Measurements from ENCODE around the gene MKRN2. TPM values are rescaled to one million over a fixed set of nuclear protein-coding genes. Genes with fewer than 3 reads are reported as not detected.

MKRN2 gene
- 39.3 and 41.3 TPM in 2 replicates for total RNA-seq (2012; rRNA removed)

- Histone ChIP-seq H3K9ac (ENCODE audit: low read depth, low read length) (peak within 1 kb of the TSS; percentile 92), H3K9me3 (replicated peaks; ENCODE audit: low read length) (no peaks in the 10 kb centered on the region), H3K4me2 (ENCODE audit: low read length) (peak within 1 kb of the TSS; percentile 98), H3K4me1 (ENCODE audit: control insufficient read depth, insufficient read depth, low read length) (peaks cover 31% of the 10 kb centered on the region), H3K27me3 (ENCODE audit: control insufficient read depth, insufficient read depth, low read length) (no peaks in the 10 kb centered on the region), H3K4me3 (ENCODE audit: low read length) (peak within 1 kb of the TSS; percentile 87), H3K36me3 (ENCODE audit: insufficient read depth, low read length) (no peaks in the 10 kb centered on the region)
Measured at GRCh38 chr3:12556690-12557472, at the start of gene MKRN2. Gene MKRN2, plus strand, starts transcription at chr3:12557087. Its CDS starts 64 bp downstream, at chr3:12557151.

GRCh38 chr3:12507591-12508281 lies 49.2 kb upstream of the MKRN2 start:
- Histone ChIP-seq H3K4me1 (ENCODE audit: control insufficient read depth, insufficient read depth, low read length) (peaks cover 25% of the 10 kb centered on the region), H3K9ac (ENCODE audit: low read depth, low read length) (peak overlapping the region; percentile 62), H3K9me3 (replicated peaks; ENCODE audit: low read length) (no peaks in the 10 kb centered on the region), H3K4me3 (ENCODE audit: low read length) (peak overlapping the region; percentile 52), H3K4me2 (ENCODE audit: low read length) (peak overlapping the region; percentile 80), H3K27me3 (ENCODE audit: control insufficient read depth, insufficient read depth, low read length) (no peaks in the 10 kb centered on the region), H3K36me3 (ENCODE audit: insufficient read depth, low read length) (peaks cover 36% of the 10 kb centered on the region)

- peaks cover 31% of the 10 kb centered on the region for H3K36me3 ChIP-seq (ENCODE audit: insufficient read depth, low read length)
- H3K4me2 ChIP-seq (ENCODE audit: low read length): peak overlapping the region; percentile 80
- no peaks in the 10 kb centered on the region for H3K27me3 ChIP-seq (ENCODE audit: control insufficient read depth, insufficient read depth, low read length)
- peak overlapping the region; percentile 52 for H3K4me3 ChIP-seq (ENCODE audit: low read length)
- H3K9me3 ChIP-seq (replicated peaks; ENCODE audit: low read length): no peaks in the 10 kb centered on the region
- peaks cover 25% of the 10 kb centered on the region for H3K4me1 ChIP-seq (ENCODE audit: control insufficient read depth, insufficient read depth, low read length)
- peak overlapping the region; percentile 62 for H3K9ac ChIP-seq (ENCODE audit: low read depth, low read length)
Measured at GRCh38 chr3:12508291-12508700, 48.6 kb upstream of the MKRN2 start.

GRCh38 chr3:12509466-12509865 lies 47.4 kb upstream of the MKRN2 start:
- Histone ChIP-seq H3K4me3 (ENCODE audit: low read length) (no peak overlapping the region), H3K9me3 (replicated peaks; ENCODE audit: low read length) (no peaks in the 10 kb centered on the region), H3K27me3 (ENCODE audit: control insufficient read depth, insufficient read depth, low read length) (no peaks in the 10 kb centered on the region), H3K9ac (ENCODE audit: low read depth, low read length) (no peak overlapping the region), H3K4me2 (ENCODE audit: low read length) (peak overlapping the region; percentile 7), H3K4me1 (ENCODE audit: control insufficient read depth, insufficient read depth, low read length) (peaks cover 25% of the 10 kb centered on the region), H3K36me3 (ENCODE audit: insufficient read depth, low read length) (peaks cover 20% of the 10 kb centered on the region)

GRCh38 chr3:12512534-12513118 lies 44.3 kb upstream of the MKRN2 start:
- Histone ChIP-seq H3K9me3 (replicated peaks; ENCODE audit: low read length) (no peaks in the 10 kb centered on the region), H3K27me3 (ENCODE audit: control insufficient read depth, insufficient read depth, low read length) (no peaks in the 10 kb centered on the region), H3K4me2 (ENCODE audit: low read length) (no peak overlapping the region), H3K4me3 (ENCODE audit: low read length) (no peak overlapping the region), H3K36me3 (ENCODE audit: insufficient read depth, low read length) (peaks cover 6% of the 10 kb centered on the region), H3K4me1 (ENCODE audit: control insufficient read depth, insufficient read depth, low read length) (peaks cover 18% of the 10 kb centered on the region), H3K9ac (ENCODE audit: low read depth, low read length) (no peak overlapping the region)

GRCh38 chr3:12513694-12514446 lies 43.0 kb upstream of the MKRN2 start:
- Histone ChIP-seq H3K4me1 (ENCODE audit: control insufficient read depth, insufficient read depth, low read length) (peaks cover 9% of the 10 kb centered on the region), H3K9me3 (replicated peaks; ENCODE audit: low read length) (no peaks in the 10 kb centered on the region), H3K9ac (ENCODE audit: low read depth, low read length) (no peak overlapping the region), H3K27me3 (ENCODE audit: control insufficient read depth, insufficient read depth, low read length) (no peaks in the 10 kb centered on the region), H3K4me3 (ENCODE audit: low read length) (no peak overlapping the region), H3K36me3 (ENCODE audit: insufficient read depth, low read length) (peaks cover 6% of the 10 kb centered on the region), H3K4me2 (ENCODE audit: low read length) (no peak overlapping the region)

GRCh38 chr3:12515631-12516030 lies 41.3 kb upstream of the MKRN2 start:
- Histone ChIP-seq H3K9me3 (replicated peaks; ENCODE audit: low read length) (no peaks in the 10 kb centered on the region), H3K36me3 (ENCODE audit: insufficient read depth, low read length) (no peaks in the 10 kb centered on the region), H3K27me3 (ENCODE audit: control insufficient read depth, insufficient read depth, low read length) (no peaks in the 10 kb centered on the region), H3K9ac (ENCODE audit: low read depth, low read length) (no peak overlapping the region), H3K4me2 (ENCODE audit: low read length) (no peak overlapping the region), H3K4me3 (ENCODE audit: low read length) (no peak overlapping the region), H3K4me1 (ENCODE audit: control insufficient read depth, insufficient read depth, low read length) (no peaks in the 10 kb centered on the region)

GRCh38 chr3:12516873-12517272 lies 40.0 kb upstream of the MKRN2 start:
- Histone ChIP-seq H3K27me3 (ENCODE audit: control insufficient read depth, insufficient read depth, low read length) (no peaks in the 10 kb centered on the region), H3K9me3 (replicated peaks; ENCODE audit: low read length) (no peaks in the 10 kb centered on the region), H3K4me1 (ENCODE audit: control insufficient read depth, insufficient read depth, low read length) (no peaks in the 10 kb centered on the region), H3K36me3 (ENCODE audit: insufficient read depth, low read length) (peaks cover 8% of the 10 kb centered on the region), H3K4me2 (ENCODE audit: low read length) (no peak overlapping the region), H3K9ac (ENCODE audit: low read depth, low read length) (no peak overlapping the region), H3K4me3 (ENCODE audit: low read length) (no peak overlapping the region)

GRCh38 chr3:12518261-12519028 lies 38.4 kb upstream of the MKRN2 start:
- peaks cover 12% of the 10 kb centered on the region for H3K36me3 ChIP-seq (ENCODE audit: insufficient read depth, low read length)
- H3K4me2 ChIP-seq (ENCODE audit: low read length): no peak overlapping the region
- H3K4me1 ChIP-seq (ENCODE audit: control insufficient read depth, insufficient read depth, low read length): no peaks in the 10 kb centered on the region
- no peak overlapping the region for H3K4me3 ChIP-seq (ENCODE audit: low read length)
- no peak overlapping the region for H3K9ac ChIP-seq (ENCODE audit: low read depth, low read length)
- H3K27me3 ChIP-seq (ENCODE audit: control insufficient read depth, insufficient read depth, low read length): no peaks in the 10 kb centered on the region
- H3K9me3 ChIP-seq (replicated peaks; ENCODE audit: low read length): no peaks in the 10 kb centered on the region

GRCh38 chr3:12521010-12521409 lies 35.9 kb upstream of the MKRN2 start:
- Histone ChIP-seq H3K36me3 (ENCODE audit: insufficient read depth, low read length) (peaks cover 12% of the 10 kb centered on the region), H3K27me3 (ENCODE audit: control insufficient read depth, insufficient read depth, low read length) (no peaks in the 10 kb centered on the region), H3K9me3 (replicated peaks; ENCODE audit: low read length) (no peaks in the 10 kb centered on the region), H3K4me2 (ENCODE audit: low read length) (no peak overlapping the region), H3K4me3 (ENCODE audit: low read length) (no peak overlapping the region), H3K4me1 (ENCODE audit: control insufficient read depth, insufficient read depth, low read length) (no peaks in the 10 kb centered on the region), H3K9ac (ENCODE audit: low read depth, low read length) (no peak overlapping the region)
